HCT116 (cell line): ENCODE measurements around the gene SUPV3L1. TPM values are rescaled to one million over a fixed set of nuclear protein-coding genes. Genes with fewer than 3 reads are reported as not detected.

Source experiments
- ATAC-seq: fragments of 200-7000 bp; cut with Tn5 transposase; 2 replicates; pipeline ENCODE4 v1.9.1; 2020; ENCODE audit warnings: mild to moderate bottlenecking, moderate library complexity
- BruUV-seq: library from RNA; stranded (reverse); fragments of 400-500 nt; replicated peaks from 2 replicates; lab custom pipeline; 2021; lab: Mats Ljungman, UMichigan
- CTCF ChIA-PET: fragments of 300-600 bp; sonication (Branson Sonifier 250); formaldehyde crosslinking; loops from one replicate; lab custom pipeline; 2021; ENCODE audit warnings: antibody characterized with exemption; lab: Charles Lee
- POLR2A ChIA-PET: fragments of 300-600, 350-600 bp; sonication (Branson Sonifier 250); formaldehyde crosslinking; loops from one replicate; lab custom pipeline; 2021; ENCODE audit warnings: antibody characterized with exemption; lab: Charles Lee
- RAD21 ChIA-PET, 2 experiments: fragments of 300-600 bp; sonication (Branson Sonifier 250); formaldehyde crosslinking; loops; one replicate each; lab custom pipeline; 2023; ENCODE audit warnings: low total read pairs in 2 of 2; ENCODE audit not compliant: uncharacterized antibody in 2 of 2, unreplicated experiment in 2 of 2, low non-redundant PET in 1 of 2; lab: Charles Lee
- DNase-seq: peaks from one replicate; pipeline ENCODE4 v3.0.0-alpha.2; 2010; ENCODE audit warnings: low read depth, low spot score
- H2AFZ ChIP-seq: fragments of 200-600 bp; shearing (Covaris generic), sonication (generic); 2 replicates; pipeline ENCODE4 v1.6.1; 2017; ENCODE audit warnings: low read depth, mixed run types, mixed read lengths, antibody characterized with exemption, low read length; ENCODE audit not compliant: poor library complexity, severe bottlenecking
- H3K27ac ChIP-seq: 2 replicates; pipeline ENCODE4 v1.5.1; 2012; ENCODE audit warnings: low read depth, low read length
- H3K27me3 ChIP-seq: fragments of 200-600 bp; sonication (generic); 2 replicates; pipeline ENCODE4 v1.6.1; 2016; ENCODE audit warnings: mixed run types, low read length, mixed read lengths; ENCODE audit not compliant: insufficient read depth
- H3K36me3 ChIP-seq, 2 experiments: fragments of 200-500 bp in 1 of 2; fragments of 200-600 bp in 1 of 2; sonication (Bioruptor generic) in 1 of 2; sonication (generic) in 1 of 2; 2 replicates each; pipeline versions ENCODE4 v1.5.1 to v1.6.1; 2014 to 2016; ENCODE audit warnings: low read length in 2 of 2, inconsistent platforms in 1 of 2, mixed read lengths in 1 of 2, mixed run types in 1 of 2; ENCODE audit not compliant: insufficient read depth in 2 of 2, control insufficient read depth in 1 of 2
- H3K4me1 ChIP-seq, 2 experiments: fragments of 200-600 bp in 1 of 2; sonication (generic) in 1 of 2; 2 replicates each; pipeline versions ENCODE4 v1.5.1 to v1.6.1; 2012 to 2017; ENCODE audit warnings: low read length in 2 of 2, inconsistent platforms in 1 of 2, mild to moderate bottlenecking in 1 of 2, mixed read lengths in 1 of 2, mixed run types in 1 of 2, moderate library complexity in 1 of 2; ENCODE audit not compliant: insufficient read depth in 2 of 2, control insufficient read depth in 1 of 2
- H3K4me2 ChIP-seq: fragments of 200-600 bp; sonication (generic); 2 replicates; pipeline ENCODE4 v1.6.1; 2017; ENCODE audit warnings: mixed run types, low read length, mixed read lengths
- H3K4me3 ChIP-seq, 2 experiments: fragments of 200-600 bp in 1 of 2; sonication (generic) in 1 of 2; replicated peaks in 1 of 2; 2 replicates each; pipeline ENCODE4 v1.5.1; 2011 to 2016; ENCODE audit warnings: low read length in 2 of 2, control low read depth in 1 of 2, low read depth in 1 of 2, mild to moderate bottlenecking in 1 of 2, mixed read lengths in 1 of 2, mixed run types in 1 of 2
- H3K79me2 ChIP-seq: fragments of 200-600 bp; sonication (generic); 2 replicates; pipeline ENCODE4 v1.6.1; 2017; ENCODE audit warnings: mild to moderate bottlenecking, mixed run types, low read length, moderate library complexity, mixed read lengths; ENCODE audit not compliant: insufficient read depth
- H3K9ac ChIP-seq: fragments of 200-600 bp; sonication (generic); 2 replicates; pipeline ENCODE4 v1.6.1; 2016; ENCODE audit warnings: low read length, mixed read lengths
- H3K9me2 ChIP-seq: fragments of 200-600 bp; sonication (generic), shearing (Covaris generic); 2 replicates; pipeline ENCODE4 v1.6.1; 2017; ENCODE audit warnings: mixed run types, mild to moderate bottlenecking, moderate library complexity; ENCODE audit not compliant: insufficient read depth
- H3K9me3 ChIP-seq, 2 experiments: fragments of 200-500 bp in 1 of 2; fragments of 200-600 bp in 1 of 2; sonication (Bioruptor generic) in 1 of 2; sonication (generic) in 1 of 2; 2 replicates each; pipeline ENCODE4 v1.6.1; 2014 to 2017; ENCODE audit warnings: low read length in 2 of 2, mixed read lengths in 2 of 2, inconsistent platforms in 1 of 2, low read depth in 1 of 2, mild to moderate bottlenecking in 1 of 2, mixed run types in 1 of 2, moderate library complexity in 1 of 2; ENCODE audit not compliant: control insufficient read depth in 1 of 2, insufficient read depth in 1 of 2
- H4K20me1 ChIP-seq: fragments of 200-600 bp; sonication (generic), shearing (Covaris generic); 2 replicates; pipeline ENCODE4 v1.6.1; 2017; ENCODE audit warnings: mixed run types, mild to moderate bottlenecking, moderate library complexity; ENCODE audit not compliant: insufficient read depth
- CEBPB ChIP-seq: IDR thresholded peaks from 2 replicates; pipeline ENCODE4 v1.6.1; 2012; ENCODE audit warnings: low read depth
- EGR1 ChIP-seq: IDR thresholded peaks from 2 replicates; pipeline ENCODE4 v1.6.1; 2012; ENCODE audit warnings: low read depth
- EZH2phosphoT487 ChIP-seq: fragments of 200-600 bp; IDR thresholded peaks from 2 replicates; pipeline ENCODE4 v1.6.1; 2018; ENCODE audit warnings: antibody characterized with exemption, borderline replicate concordance
- FOSL1 ChIP-seq: IDR thresholded peaks from 2 replicates; pipeline ENCODE4 v1.6.1; 2012; ENCODE audit warnings: low read depth
- JUND ChIP-seq: IDR thresholded peaks from 2 replicates; pipeline ENCODE4 v1.6.1; 2012
- POLR2AphosphoS5 ChIP-seq: IDR thresholded peaks from 2 replicates; pipeline ENCODE4 v1.6.1; 2011; ENCODE audit warnings: mild to moderate bottlenecking, low read depth, low read length, moderate library complexity
- RAD21 ChIP-seq: IDR thresholded peaks from 2 replicates; pipeline ENCODE4 v1.6.1; 2012; ENCODE audit warnings: low read depth, mild to moderate bottlenecking
- SP1 ChIP-seq: IDR thresholded peaks from 2 replicates; pipeline ENCODE4 v1.6.1; 2012; ENCODE audit warnings: low read depth
- ZNF274 ChIP-seq: fragments of 200-500 bp; sonication (Bioruptor generic); IDR thresholded peaks from 2 replicates; pipeline ENCODE4 v1.6.1; 2014; ENCODE audit warnings: mild to moderate bottlenecking, low read depth, low read length, inconsistent platforms
- intact Hi-C: fragments of 100-400 bp; cut with micrococcal nuclease; formaldehyde crosslinking; loops from 2 replicates; pipeline ENCODE4 v1.10.0; 2022
- total RNA-seq: library from RNA; stranded (reverse); gene quantifications from one replicate; pipeline ENCODE4 v1.2.1, GENCODE V29; 2021; ENCODE audit not compliant: unreplicated experiment
- TF ChIP-seq, protein P1 (sequence below): IDR thresholded peaks from 2 replicates; pipeline ENCODE4 v1.6.1; 2012
- TF ChIP-seq, protein P2 (sequence below): IDR thresholded peaks from 2 replicates; pipeline ENCODE4 v1.6.1; 2012
- TF ChIP-seq, protein P3 (sequence below): IDR thresholded peaks from 2 replicates; pipeline ENCODE4 v1.6.1; 2012; ENCODE audit warnings: low read depth

The SUPV3L1 gene
- total RNA-seq, 1 experiment from 2014 or later = 59.7 TPM

DNA sequence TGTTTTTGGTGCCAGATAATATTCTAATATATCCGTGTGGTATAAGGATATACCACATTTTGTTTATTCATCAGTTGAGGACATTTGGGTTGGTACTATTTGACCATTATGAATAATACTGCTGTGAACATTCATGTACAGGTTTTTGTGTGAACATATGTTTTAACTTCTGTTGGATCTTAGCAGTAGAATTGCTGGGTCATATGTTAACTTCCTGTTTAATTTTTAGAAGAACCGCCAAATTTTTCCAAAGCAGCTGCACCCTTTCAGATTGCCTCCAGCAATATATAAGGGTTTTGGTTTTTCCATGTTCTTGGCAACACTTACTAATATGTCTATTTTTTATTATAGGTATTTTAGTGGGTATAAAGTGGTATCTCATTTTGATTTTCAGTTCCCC, 33.3 kb upstream of the SUPV3L1 start:
- Histone ChIP-seq H3K9me2 (no peaks in the 10 kb centered on the region), H3K4me3 (no peak overlapping the region), H4K20me1 (no peaks in the 10 kb centered on the region), H3K36me3 (no peaks in the 10 kb centered on the region), H2AFZ (no peak overlapping the region), H3K27ac (no peak overlapping the region), H3K4me1 (peaks cover 0 to 6% of the 10 kb centered on the region in 2 experiments; a peak in 2 of 4 replicates), H3K9me3 (no peaks in the 10 kb centered on the region), H3K9ac (no peak overlapping the region), H3K27me3 (no peaks in the 10 kb centered on the region), H3K79me2 (peaks cover 58% of the 10 kb centered on the region), H3K4me2 (no peak overlapping the region)
- BruUV-seq = no TSS peak
- ATAC-seq (no peak), DNase-seq (no peak)
- intact Hi-C loops = no loop called here
- ChIA-PET RAD21 (no interaction called here), CTCF (no interaction called here), POLR2A (no interaction called here)
- TF ChIP-seq, protein P1, sequence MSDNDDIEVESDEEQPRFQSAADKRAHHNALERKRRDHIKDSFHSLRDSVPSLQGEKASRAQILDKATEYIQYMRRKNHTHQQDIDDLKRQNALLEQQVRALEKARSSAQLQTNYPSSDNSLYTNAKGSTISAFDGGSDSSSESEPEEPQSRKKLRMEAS = no peak
- TF ChIP-seq FOSL1 (no peak), SP1 (no peak), CEBPB (no peak), POLR2AphosphoS5 (no peak), ZNF274 (no peak), RAD21 (no peak), EGR1 (no peak), JUND (no peak), EZH2phosphoT487 (no peak)
- TF ChIP-seq, protein P2, sequence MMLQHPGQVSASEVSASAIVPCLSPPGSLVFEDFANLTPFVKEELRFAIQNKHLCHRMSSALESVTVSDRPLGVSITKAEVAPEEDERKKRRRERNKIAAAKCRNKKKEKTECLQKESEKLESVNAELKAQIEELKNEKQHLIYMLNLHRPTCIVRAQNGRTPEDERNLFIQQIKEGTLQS = no peak
- TF ChIP-seq, protein P3, sequence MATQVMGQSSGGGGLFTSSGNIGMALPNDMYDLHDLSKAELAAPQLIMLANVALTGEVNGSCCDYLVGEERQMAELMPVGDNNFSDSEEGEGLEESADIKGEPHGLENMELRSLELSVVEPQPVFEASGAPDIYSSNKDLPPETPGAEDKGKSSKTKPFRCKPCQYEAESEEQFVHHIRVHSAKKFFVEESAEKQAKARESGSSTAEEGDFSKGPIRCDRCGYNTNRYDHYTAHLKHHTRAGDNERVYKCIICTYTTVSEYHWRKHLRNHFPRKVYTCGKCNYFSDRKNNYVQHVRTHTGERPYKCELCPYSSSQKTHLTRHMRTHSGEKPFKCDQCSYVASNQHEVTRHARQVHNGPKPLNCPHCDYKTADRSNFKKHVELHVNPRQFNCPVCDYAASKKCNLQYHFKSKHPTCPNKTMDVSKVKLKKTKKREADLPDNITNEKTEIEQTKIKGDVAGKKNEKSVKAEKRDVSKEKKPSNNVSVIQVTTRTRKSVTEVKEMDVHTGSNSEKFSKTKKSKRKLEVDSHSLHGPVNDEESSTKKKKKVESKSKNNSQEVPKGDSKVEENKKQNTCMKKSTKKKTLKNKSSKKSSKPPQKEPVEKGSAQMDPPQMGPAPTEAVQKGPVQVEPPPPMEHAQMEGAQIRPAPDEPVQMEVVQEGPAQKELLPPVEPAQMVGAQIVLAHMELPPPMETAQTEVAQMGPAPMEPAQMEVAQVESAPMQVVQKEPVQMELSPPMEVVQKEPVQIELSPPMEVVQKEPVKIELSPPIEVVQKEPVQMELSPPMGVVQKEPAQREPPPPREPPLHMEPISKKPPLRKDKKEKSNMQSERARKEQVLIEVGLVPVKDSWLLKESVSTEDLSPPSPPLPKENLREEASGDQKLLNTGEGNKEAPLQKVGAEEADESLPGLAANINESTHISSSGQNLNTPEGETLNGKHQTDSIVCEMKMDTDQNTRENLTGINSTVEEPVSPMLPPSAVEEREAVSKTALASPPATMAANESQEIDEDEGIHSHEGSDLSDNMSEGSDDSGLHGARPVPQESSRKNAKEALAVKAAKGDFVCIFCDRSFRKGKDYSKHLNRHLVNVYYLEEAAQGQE = no peak
